Left colon (tissue), 2 donors: ENCODE data around the gene MZF1. TPM values are rescaled to one million over a fixed set of nuclear protein-coding genes. Genes with fewer than 3 reads are reported as not detected.
"Not testable (repeated sequence)": the region's sequence is repeated elsewhere in the genome, so short reads cannot be mapped to it uniquely, and the experiment has no call there.

Experiments used
- ATAC-seq: fragments of 200-7000 bp; cut with Tn5 transposase; one replicate; pipeline ENCODE4 v1.9.1; 2020; ENCODE audit warnings: mild to moderate bottlenecking, moderate library complexity
- DNase-seq, 2 donors: peaks; one replicate each; pipeline ENCODE4 v3.0.0-alpha.2; 2020
- intact Hi-C, 2 donors: fragments of 100-400 bp; cut with DNase I in 1 of 2; cut with micrococcal nuclease in 1 of 2; formaldehyde crosslinking; loops; one replicate each; pipeline versions ENCODE4 v1.11.2 to v1.14.0; 2022; cut with DNase I, micrococcal nuclease
- total RNA-seq, 2 donors: library from RNA; stranded (reverse); fragmentation: NEBNext Ultra II Directional; extraction: Animal tissue kit (Norgen Biotek cat#: 25700); gene quantifications; one replicate each; pipeline ENCODE4 v1.2.1, GENCODE V29; 2021
- donor health status: DM: no; HTN: no; CAD: no.
- donor health status: DM: yes; HTN: yes; CAD: no.

The MZF1 gene
- total RNA-seq, 2 donors from 2014 or later, result 22.8 to 28.9 TPM

DNA sequence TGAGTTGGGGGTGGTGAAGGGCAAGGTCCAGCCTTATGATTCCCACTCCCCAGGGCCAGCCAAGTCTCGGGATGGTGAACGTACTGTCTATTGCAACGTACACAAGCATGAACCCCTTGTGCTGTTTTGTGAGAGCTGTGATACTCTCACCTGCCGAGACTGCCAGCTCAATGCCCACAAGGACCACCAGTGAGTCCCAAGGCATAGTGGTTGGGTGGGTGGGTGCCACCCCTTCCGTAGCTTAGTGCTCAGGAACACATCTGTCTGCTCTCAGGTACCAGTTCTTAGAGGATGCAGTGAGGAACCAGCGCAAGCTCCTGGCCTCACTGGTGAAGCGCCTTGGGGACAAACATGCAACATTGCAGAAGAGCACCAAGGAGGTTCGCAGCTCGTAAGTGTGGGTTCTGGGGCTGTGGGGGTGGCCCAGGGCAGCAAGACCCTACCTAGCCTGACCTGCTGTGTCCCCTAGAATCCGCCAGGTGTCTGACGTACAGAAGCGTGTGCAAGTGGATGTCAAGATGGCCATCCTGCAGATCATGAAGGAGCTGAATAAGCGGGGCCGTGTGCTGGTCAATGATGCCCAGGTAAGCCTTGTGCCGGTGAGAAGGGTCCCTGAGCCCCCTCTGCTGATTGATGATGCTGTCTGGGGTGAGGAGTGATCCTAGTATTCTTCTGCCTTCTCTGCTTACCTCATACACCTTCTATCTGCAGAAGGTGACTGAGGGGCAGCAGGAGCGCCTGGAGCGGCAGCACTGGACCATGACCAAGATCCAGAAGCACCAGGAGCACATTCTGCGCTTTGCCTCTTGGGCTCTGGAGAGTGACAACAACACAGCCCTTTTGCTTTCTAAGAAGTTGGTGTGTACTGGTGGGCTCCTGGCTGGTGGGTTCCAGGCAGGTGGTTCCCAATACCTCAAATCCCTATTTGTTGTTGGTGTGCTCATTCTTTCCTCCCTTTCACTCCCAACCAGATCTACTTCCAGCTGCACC, 25.5 kb downstream of the MZF1 start:
- no peak for ATAC-seq
- intact Hi-C loops, result no loop called here
- no peak for DNase-seq

DNA sequence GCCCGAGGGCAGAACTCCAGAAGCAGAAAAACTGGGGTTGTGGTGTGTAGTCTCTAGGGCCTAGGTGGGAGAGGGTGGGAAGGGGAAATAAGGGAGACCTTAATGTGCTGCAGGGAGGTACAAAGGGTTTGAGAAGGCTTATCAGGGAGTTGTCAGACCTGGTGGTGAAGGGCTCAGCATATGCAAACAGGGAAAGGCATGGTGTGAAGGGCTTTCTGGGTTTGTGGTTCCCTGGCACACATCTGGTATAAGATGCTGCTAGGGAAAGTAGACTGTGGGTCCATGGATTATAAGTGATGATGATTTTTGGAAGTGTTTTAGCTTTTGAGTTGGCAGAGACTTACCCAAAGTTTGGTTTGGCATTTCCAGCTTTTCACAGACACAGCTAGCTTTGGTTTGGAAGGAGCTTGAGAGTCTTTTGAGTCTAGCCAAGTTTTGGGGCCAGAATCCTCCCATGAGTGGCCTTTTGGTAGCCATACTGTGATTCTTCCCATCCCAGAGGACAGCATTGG, 27.1 kb downstream of the MZF1 start:
- no peak for ATAC-seq
- intact Hi-C loops, result no loop called here
- DNase-seq, result no peak

- intact Hi-C loops, result no loop called here
- ATAC-seq (no peak), DNase-seq (no peak)
Observed at GRCh38 chr19:58545286-58546018, 27.7 kb downstream of the MZF1 start.

DNA sequence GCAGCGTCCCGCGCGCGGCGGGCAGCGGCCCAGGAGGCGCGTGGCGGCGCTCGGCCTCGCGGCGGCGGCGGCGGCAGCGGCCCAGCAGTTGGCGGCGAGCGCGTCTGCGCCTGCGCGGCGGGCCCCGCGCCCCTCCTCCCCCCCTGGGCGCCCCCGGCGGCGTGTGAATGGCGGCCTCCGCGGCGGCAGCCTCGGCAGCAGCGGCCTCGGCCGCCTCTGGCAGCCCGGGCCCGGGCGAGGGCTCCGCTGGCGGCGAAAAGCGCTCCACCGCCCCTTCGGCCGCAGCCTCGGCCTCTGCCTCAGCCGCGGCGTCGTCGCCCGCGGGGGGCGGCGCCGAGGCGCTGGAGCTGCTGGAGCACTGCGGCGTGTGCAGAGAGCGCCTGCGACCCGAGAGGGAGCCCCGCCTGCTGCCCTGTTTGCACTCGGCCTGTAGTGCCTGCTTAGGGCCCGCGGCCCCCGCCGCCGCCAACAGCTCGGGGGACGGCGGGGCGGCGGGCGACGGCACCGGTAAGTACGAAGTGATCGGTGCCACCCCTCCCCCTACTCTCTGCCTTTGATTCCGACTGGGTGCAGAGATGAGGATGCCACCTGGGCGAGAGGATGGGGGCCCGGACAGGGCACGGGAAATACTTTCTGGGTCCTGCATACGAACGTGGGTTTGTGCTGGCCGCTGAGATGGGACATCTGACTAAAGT, 28.4 kb downstream of the MZF1 start:
- DNase-seq (peak in 1 of 2 donors; percentile 53), ATAC-seq (peak; percentile 32)
- intact Hi-C loops, result no loop called here

DNA sequence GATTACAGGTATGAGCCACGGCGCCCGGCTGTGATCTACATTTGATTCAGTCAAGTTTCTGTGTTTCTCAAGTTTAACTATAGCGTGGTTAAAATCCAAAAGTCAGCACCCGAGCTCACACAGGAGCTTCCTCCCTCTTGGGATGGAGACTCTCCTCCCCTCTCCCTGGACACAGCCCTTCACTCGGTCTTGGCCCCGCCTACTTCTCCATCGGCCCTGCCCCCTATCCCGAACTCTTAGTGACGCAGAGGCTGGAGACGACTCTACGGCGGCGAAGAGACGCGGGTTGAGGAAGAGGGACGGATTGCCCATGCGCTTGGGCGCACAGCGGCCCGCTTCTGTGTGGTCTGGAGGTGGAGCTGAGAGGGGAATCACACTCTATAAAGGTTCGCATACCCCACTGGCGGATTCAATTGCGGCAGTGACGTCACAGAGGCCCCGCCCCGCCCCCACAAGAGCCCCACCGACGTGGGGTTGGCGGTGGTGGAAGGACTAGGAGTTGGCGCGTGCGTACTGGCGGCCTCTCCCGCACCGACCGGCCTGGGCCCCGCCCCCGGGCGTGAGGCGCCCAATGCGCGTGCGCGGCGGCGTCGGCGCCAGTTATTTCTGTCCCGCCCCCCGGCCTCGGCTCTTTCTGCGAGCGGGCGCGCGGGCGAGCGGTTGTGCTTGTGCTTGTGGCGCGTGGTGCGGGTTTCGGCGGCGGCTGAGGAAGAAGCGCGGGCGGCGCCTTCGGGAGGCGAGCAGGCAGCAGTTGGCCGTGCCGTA, 29.1 kb downstream of the MZF1 start, which contains the start of gene TRIM28:
TRIM28 (plus strand) TSS at position 239 of the 765 bp plus-strand sequence. CDS start 694 bp downstream, outside the sequence.
- peak; percentile 98 to 99 for DNase-seq
- peak; percentile 91 for ATAC-seq
- intact Hi-C loops, result no loop called here

- ATAC-seq, intact Hi-C loops, DNase-seq: not testable (repeated sequence)
Observed at GRCh38 chr19:58542641-58543372, 30.3 kb downstream of the MZF1 start.

GRCh38 chr19:58539169-58539559, 34.0 kb downstream of the MZF1 start:
- ATAC-seq, intact Hi-C loops, DNase-seq: not testable (repeated sequence)

DNA sequence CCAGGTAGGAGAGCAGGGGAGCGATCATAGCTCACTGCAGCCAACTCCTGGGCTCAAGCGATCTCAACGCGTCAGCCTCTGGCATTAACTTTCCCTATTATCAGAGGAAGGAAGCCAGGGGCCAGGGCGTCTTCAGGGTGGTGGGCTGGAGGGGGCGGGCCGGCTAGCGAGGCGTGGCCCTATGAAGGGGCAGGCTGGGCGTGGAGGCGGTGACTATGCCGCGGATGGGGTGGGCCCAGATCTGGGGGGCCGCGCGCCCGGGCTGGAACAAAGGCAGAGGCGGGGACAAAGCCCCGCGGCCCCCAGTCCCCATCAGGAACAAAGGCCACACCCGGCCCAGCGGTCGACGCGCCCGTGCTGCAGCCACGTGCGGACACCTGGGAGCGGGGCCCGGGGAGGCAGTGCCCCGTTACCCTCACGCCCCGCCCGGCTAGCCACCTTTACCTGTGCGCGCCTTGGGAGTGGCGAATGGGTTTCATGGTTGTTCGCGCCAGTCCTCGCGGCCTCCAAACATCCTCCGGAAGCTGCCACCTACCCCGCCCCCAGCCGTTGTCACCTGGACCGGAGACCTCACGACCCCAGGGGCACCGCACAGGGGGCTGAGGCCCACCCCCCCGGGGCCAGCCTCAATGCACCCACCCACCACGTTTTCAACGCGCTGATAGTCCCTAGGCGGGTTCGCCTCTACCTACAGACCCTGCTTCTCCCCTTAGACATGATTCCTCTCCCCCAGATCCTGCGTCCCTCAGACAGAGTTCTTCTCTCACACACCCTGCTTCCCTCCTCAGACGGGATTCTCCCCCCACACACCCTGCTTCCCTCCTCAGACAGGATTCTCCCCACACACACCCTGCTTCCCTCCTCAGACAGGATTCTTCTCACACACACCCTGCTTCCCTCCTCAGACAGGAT, 34.6 kb downstream of the MZF1 start:
- ATAC-seq (peak; percentile 81), DNase-seq (no peak)
- intact Hi-C loops, result no loop called here

- DNase-seq (no peak), ATAC-seq (no peak)
- intact Hi-C loops, result no loop called here
Observed at GRCh38 chr19:58536852-58537798, 36.0 kb downstream of the MZF1 start.

GRCh38 chr19:58535857-58536256, 37.3 kb downstream of the MZF1 start:
- intact Hi-C loops, result no loop called here
- DNase-seq (no peak), ATAC-seq (no peak)

DNA sequence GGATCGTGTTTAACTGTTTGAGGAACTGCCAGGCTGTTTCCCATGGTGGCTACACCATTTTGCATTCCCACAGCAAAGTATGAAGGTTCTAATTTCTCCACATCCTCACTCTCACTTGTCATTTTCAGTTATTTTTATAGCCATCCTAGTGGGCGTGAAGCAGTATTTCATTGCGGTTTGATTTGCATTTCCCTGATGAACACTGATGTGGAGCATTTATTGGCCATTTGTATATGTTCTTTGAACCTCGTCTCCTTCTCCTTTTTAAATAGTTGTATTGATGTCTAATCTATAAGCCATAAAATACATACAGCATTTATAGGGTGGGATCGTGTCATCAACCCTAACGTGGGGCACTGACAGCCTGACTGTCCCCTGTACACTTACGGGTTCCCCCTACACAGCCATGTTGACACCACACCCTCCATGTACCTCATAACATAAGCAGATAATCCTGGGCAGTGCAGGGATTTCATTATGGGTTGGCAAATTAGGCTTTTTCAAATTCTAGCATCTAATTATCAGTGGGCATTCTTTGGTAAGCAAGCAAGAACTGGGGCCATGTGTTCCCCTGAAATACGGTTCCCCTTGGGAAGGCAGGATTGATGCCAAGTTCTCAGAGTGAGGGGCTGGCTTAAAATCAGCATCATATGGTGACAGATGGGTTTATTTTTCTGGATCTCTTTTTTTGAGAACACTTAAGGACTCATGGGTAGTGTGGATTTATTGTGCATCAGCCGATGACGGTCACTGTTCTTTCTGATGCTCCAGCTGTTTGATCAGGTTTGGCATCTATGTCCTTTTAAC, 41.9 kb downstream of the MZF1 start:
- ATAC-seq, result peak; percentile 32
- no peak for DNase-seq
- intact Hi-C loops, result no loop called here

GRCh38 chr19:58529405-58529804, 43.7 kb downstream of the MZF1 start:
- no peak for ATAC-seq
- DNase-seq, result no peak
- intact Hi-C loops, result no loop called here

DNA sequence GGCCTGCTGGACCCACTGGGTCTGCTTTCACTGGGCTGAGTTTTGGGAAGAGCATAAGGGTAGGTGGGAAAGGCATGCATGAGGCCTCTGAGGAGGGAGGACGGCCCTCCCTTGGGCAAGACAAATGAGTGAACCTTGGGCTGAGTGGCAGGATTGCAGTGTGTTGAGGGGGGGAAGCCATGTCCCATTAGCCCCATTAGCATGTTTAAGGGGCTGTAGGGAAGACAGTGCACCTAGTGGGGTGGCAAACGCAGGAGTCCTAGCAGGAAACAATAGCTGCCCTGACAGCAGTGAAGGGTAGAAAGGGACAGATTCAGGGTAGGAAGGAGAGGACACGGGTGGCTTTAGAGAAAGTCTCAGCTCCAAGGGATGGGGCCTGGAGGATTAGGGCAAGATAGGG, 50.4 kb downstream of the MZF1 start:
- no peak for DNase-seq
- ATAC-seq, result no peak
- intact Hi-C loops, result no loop called here

- no peak for ATAC-seq
- intact Hi-C loops, result no loop called here
- no peak for DNase-seq
Observed at GRCh38 chr19:58521651-58522050, 51.5 kb downstream of the MZF1 start.

DNA sequence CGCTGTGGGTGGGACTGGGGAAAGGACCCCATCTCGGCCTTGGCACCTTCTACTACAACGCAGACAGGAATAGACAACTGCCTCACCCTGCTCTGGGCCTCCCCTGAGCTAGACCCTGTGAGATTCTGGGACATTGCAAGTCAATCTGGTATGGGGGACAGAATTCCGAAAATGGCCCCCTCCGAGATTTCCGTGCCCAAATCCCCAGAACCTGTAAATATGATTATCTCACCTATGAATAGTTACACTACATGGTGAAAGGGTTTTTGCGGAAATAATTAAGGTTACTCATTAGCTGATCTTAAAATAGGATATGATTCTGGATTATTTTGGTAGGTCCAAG, 52.9 kb downstream of the MZF1 start:
- intact Hi-C loops, result no loop called here
- no peak for DNase-seq
- ATAC-seq, result no peak
